Uterus (tissue), 2 donors: Measurements from ENCODE around the gene TMEM119.

ENCODE experiments used
- CTCF ChIP-seq, 4 experiments: fragments of 200-600 bp in 2 of 4; fragments of 450-650 bp in 2 of 4; sonication (generic) in 2 of 4; IDR thresholded peaks; one replicate each; pipeline ENCODE4 v1.5.1; 2016 to 2019; ENCODE audit warnings: antibody characterized with exemption in 4 of 4, mild to moderate bottlenecking in 2 of 4, moderate library complexity in 1 of 4
- POLR2A ChIP-seq, 2 donors: fragments of 450-650 bp; IDR thresholded peaks; one replicate each; pipeline ENCODE4 v1.6.1; 2016; ENCODE audit warnings: antibody characterized with exemption in 2 of 2, mild to moderate bottlenecking in 1 of 2, moderate library complexity in 1 of 2

- TF ChIP-seq CTCF (IDR thresholded peaks at IDR 0.05) (no peak), POLR2A (IDR thresholded peaks at IDR 0.05) (no peak)
These were observed 20.4 kb downstream of the TMEM119 start for GRCh38 chr12:108577458-108577857.
